Activated CD4-positive, alpha-beta T cell treated with anti-CD3 and anti-CD28 coated beads for 36 hours (primary cell): ENCODE results near the gene USP6NL. TPM values are rescaled to one million over a fixed set of nuclear protein-coding genes. Genes with fewer than 3 reads are reported as not detected.
A peak's percentile ranks its signal among the peaks of the same experiment; 100 is the strongest.
"Not testable (repeated sequence)": the region's sequence is repeated elsewhere in the genome, so short reads cannot be mapped to it uniquely, and the experiment has no call there.

ENCODE experiments used
- ATAC-seq: fragments of 200-7000 bp; cut with Tn5 transposase; one replicate; pipeline ENCODE4 v1.10.0; 2021; ENCODE audit warnings: mild to moderate bottlenecking, moderate library complexity
- CTCF ChIA-PET: fragments of 350-600 bp; sonication (Branson Sonifier 250); formaldehyde crosslinking; loops from one replicate; lab custom pipeline; 2021; ENCODE audit warnings: antibody characterized with exemption; lab: Charles Lee
- POLR2A ChIA-PET: fragments of 350-600 bp; sonication (Branson Sonifier 250); formaldehyde crosslinking; loops from one replicate; lab custom pipeline; 2021; ENCODE audit warnings: antibody characterized with exemption, inconsistent platforms; lab: Charles Lee
- DNase-seq: peaks from one replicate; pipeline ENCODE4 v3.0.0-alpha.2; 2020
- H3K27ac Mint-ChIP-seq: one replicate; pipeline ENCODE4 v1.8.0; 2021; ENCODE audit warnings: mixed read lengths
- H3K27me3 Mint-ChIP-seq: one replicate; pipeline ENCODE4 v1.8.0; 2021; ENCODE audit warnings: mixed read lengths
- H3K36me3 Mint-ChIP-seq: one replicate; pipeline ENCODE4 v1.8.0; 2021; ENCODE audit warnings: low read depth, mixed read lengths
- H3K4me1 Mint-ChIP-seq: one replicate; pipeline ENCODE4 v1.8.0; 2021; ENCODE audit warnings: mixed read lengths
- H3K4me3 Mint-ChIP-seq: one replicate; pipeline ENCODE4 v1.8.0; 2021; ENCODE audit warnings: mild to moderate bottlenecking, moderate library complexity, mixed read lengths
- H3K9me3 Mint-ChIP-seq: one replicate; pipeline ENCODE4 v1.8.0; 2021; ENCODE audit warnings: low read depth, mixed read lengths
- intact Hi-C, 2 experiments: fragments of 100-400 bp; cut with DNase I in 1 of 2; cut with micrococcal nuclease in 1 of 2; formaldehyde crosslinking; loops; one replicate each; pipeline versions ENCODE4 v1.14.2 to v1.15.1; 2022 to 2024; cut with DNase I, micrococcal nuclease
- total RNA-seq, 2 experiments: library from RNA; stranded (reverse); gene quantifications; one replicate each; pipeline ENCODE4 v1.2.3, GENCODE V29; 2021

The USP6NL gene
- total RNA-seq, 2 experiments from 2014 or later, result 4.4 to 5.4 TPM

- no peak overlapping the region for H3K27ac Mint-ChIP-seq
- no peaks in the 10 kb centered on the region for H3K9me3 Mint-ChIP-seq
- H3K4me3 Mint-ChIP-seq, result no peak overlapping the region
- H3K27me3 Mint-ChIP-seq, result peaks cover 11% of the 10 kb centered on the region
- no peaks in the 10 kb centered on the region for H3K36me3 Mint-ChIP-seq
- no peak for DNase-seq
- POLR2A ChIA-PET, result no interaction called here
- ATAC-seq, result no peak
- CTCF ChIA-PET, result no interaction called here
- H3K4me1 Mint-ChIP-seq, result no peaks in the 10 kb centered on the region
- intact Hi-C loops, result no loop called here
These were observed 27.9 kb upstream of the USP6NL start for GRCh38 chr10:11639362-11639761.

- Mint-ChIP-seq H3K9me3 (no peaks in the 10 kb centered on the region), H3K4me1 (peaks cover 2% of the 10 kb centered on the region), H3K36me3 (no peaks in the 10 kb centered on the region), H3K4me3 (no peak overlapping the region), H3K27me3 (peaks cover 11% of the 10 kb centered on the region), H3K27ac (no peak overlapping the region)
- ChIA-PET POLR2A (no interaction called here), CTCF (interaction anchor here (0.7 to 1.2 kb wide), 2 partner anchors 30 to 123 kb away, joined by 3 to 5 read pairs; no protein-coding TSS in a partner anchor)
- ATAC-seq (no peak), DNase-seq (no peak)
- intact Hi-C loops, result no loop called here
These were observed 26.7 kb upstream of the USP6NL start for GRCh38 chr10:11638055-11638698.

GRCh38 chr10:11636697-11637303 lies 25.4 kb upstream of the USP6NL start:
- H3K27me3 Mint-ChIP-seq, result peaks cover 8% of the 10 kb centered on the region

GRCh38 chr10:11631890-11632587 lies 20.6 kb upstream of the USP6NL start:
- ATAC-seq, result peak; percentile 99
- Mint-ChIP-seq H3K27me3 (peaks cover 5% of the 10 kb centered on the region), H3K4me1 (peaks cover 14% of the 10 kb centered on the region), H3K4me3 (no peak overlapping the region), H3K27ac (no peak overlapping the region), H3K36me3 (no peaks in the 10 kb centered on the region), H3K9me3 (no peaks in the 10 kb centered on the region)
- POLR2A ChIA-PET, result interaction anchor here (0.9 kb wide), 2 partner anchors 23 to 77 kb away, joined by 3 read pairs; no protein-coding TSS in a partner anchor
- peak; percentile 63 for DNase-seq
- CTCF ChIA-PET, result interaction anchor here (0.8 to 2.9 kb wide), 6 partner anchors 15 to 129 kb away, joined by 3 to 11 read pairs (median 4); no protein-coding TSS in a partner anchor
- intact Hi-C loops, result loop anchor here in 1 of 2 experiments (1.0 to 5.0 kb wide), 3 partner anchors 53 to 116 kb away; no protein-coding TSS in a partner anchor

More at GRCh38 chr10:11636697-11637303, 25.4 kb upstream of the USP6NL start:
- Mint-ChIP-seq H3K9me3 (no peaks in the 10 kb centered on the region), H3K36me3 (no peaks in the 10 kb centered on the region), H3K4me1 (peaks cover 12% of the 10 kb centered on the region), H3K4me3 (no peak overlapping the region), H3K27ac (no peak overlapping the region)
- ChIA-PET POLR2A (no interaction called here), CTCF (interaction anchor here (1.1 kb wide), 1 partner anchor 83 kb away, joined by 4 read pairs; no protein-coding TSS in a partner anchor)
- DNase-seq, result no peak
- no peak for ATAC-seq
- intact Hi-C loops, result no loop called here

- no peaks in the 10 kb centered on the region for H3K36me3 Mint-ChIP-seq
- no peak overlapping the region for H3K4me3 Mint-ChIP-seq
- H3K27me3 Mint-ChIP-seq, result peaks cover 3% of the 10 kb centered on the region
- H3K9me3 Mint-ChIP-seq, result no peaks in the 10 kb centered on the region
- intact Hi-C loops, result loop anchor here in 1 of 2 experiments (5.0 kb wide), 1 partner anchor 81 kb away; no protein-coding TSS in a partner anchor
- ChIA-PET CTCF (interaction anchor here (0.6 to 2.9 kb wide), 8 partner anchors 15 to 335 kb away, joined by 3 to 11 read pairs (median 4); no protein-coding TSS in a partner anchor), POLR2A (no interaction called here)
- H3K27ac Mint-ChIP-seq, result no peak overlapping the region
- H3K4me1 Mint-ChIP-seq, result peaks cover 14% of the 10 kb centered on the region
- no peak for DNase-seq
- no peak for ATAC-seq
These were observed 19.8 kb upstream of the USP6NL start for GRCh38 chr10:11631291-11631690.

- Mint-ChIP-seq H3K9me3 (no peaks in the 10 kb centered on the region), H3K4me3 (no peak overlapping the region), H3K4me1 (peaks cover 20% of the 10 kb centered on the region), H3K36me3 (no peaks in the 10 kb centered on the region), H3K27ac (no peak overlapping the region), H3K27me3 (peaks cover 4% of the 10 kb centered on the region)
- CTCF ChIA-PET, result interaction anchor here (0.6 to 0.7 kb wide), 3 partner anchors 36 to 217 kb away, joined by 3 to 4 read pairs (median 3); no protein-coding TSS in a partner anchor
- no peak for ATAC-seq
- POLR2A ChIA-PET, result no interaction called here
- DNase-seq, result no peak
- intact Hi-C loops, result loop anchor here in 1 of 2 experiments (5.0 kb wide), 1 partner anchor 83 kb away; no protein-coding TSS in a partner anchor
These were observed 18.3 kb upstream of the USP6NL start for GRCh38 chr10:11629731-11630130.

GRCh38 chr10:11627941-11628340 lies 16.5 kb upstream of the USP6NL start:
- H3K4me1 Mint-ChIP-seq, result peaks cover 16% of the 10 kb centered on the region
- H3K27ac Mint-ChIP-seq, CTCF ChIA-PET: not testable (repeated sequence)

GRCh38 chr10:11626071-11626470 lies 14.6 kb upstream of the USP6NL start:
- ChIA-PET POLR2A (no interaction called here), CTCF (interaction anchor here (0.7 to 1.3 kb wide), 2 partner anchors 83 to 102 kb away, joined by 3 to 6 read pairs; no protein-coding TSS in a partner anchor)
- ATAC-seq (no peak), DNase-seq (no peak)
- H3K27ac Mint-ChIP-seq, result no peak overlapping the region
- intact Hi-C loops, result no loop called here
- H3K9me3 Mint-ChIP-seq, result no peaks in the 10 kb centered on the region
- no peaks in the 10 kb centered on the region for H3K36me3 Mint-ChIP-seq
- H3K27me3 Mint-ChIP-seq, result peaks cover 4% of the 10 kb centered on the region
- H3K4me3 Mint-ChIP-seq, result no peak overlapping the region
- peaks cover 7% of the 10 kb centered on the region for H3K4me1 Mint-ChIP-seq

More at GRCh38 chr10:11627941-11628340, 16.5 kb upstream of the USP6NL start:
- H3K36me3 Mint-ChIP-seq, ATAC-seq, POLR2A ChIA-PET, H3K4me3 Mint-ChIP-seq, DNase-seq, H3K9me3 Mint-ChIP-seq, intact Hi-C loops, H3K27me3 Mint-ChIP-seq: not testable (repeated sequence)

- Mint-ChIP-seq H3K36me3 (no peaks in the 10 kb centered on the region), H3K4me1 (peaks cover 7% of the 10 kb centered on the region), H3K9me3 (no peaks in the 10 kb centered on the region), H3K4me3 (no peak overlapping the region), H3K27me3 (peaks cover 6% of the 10 kb centered on the region), H3K27ac (no peak overlapping the region)
- CTCF ChIA-PET, result no interaction called here
- POLR2A ChIA-PET, result no interaction called here
- intact Hi-C loops, result no loop called here
- ATAC-seq (peak; percentile 36), DNase-seq (peak; percentile 18)
These were observed 13.7 kb upstream of the USP6NL start for GRCh38 chr10:11625019-11625735.

GRCh38 chr10:11617233-11617632 lies 5.8 kb upstream of the USP6NL start:
- Mint-ChIP-seq H3K27ac (no peak overlapping the region), H3K36me3 (no peaks in the 10 kb centered on the region), H3K4me1 (peaks cover 14% of the 10 kb centered on the region), H3K27me3 (peaks cover 2% of the 10 kb centered on the region), H3K9me3 (peaks cover 8% of the 10 kb centered on the region), H3K4me3 (no peak overlapping the region)
- no peak for ATAC-seq
- ChIA-PET CTCF (interaction anchor here (1.1 kb wide), 1 partner anchor 69 kb away, joined by 3 read pairs; no protein-coding TSS in a partner anchor), POLR2A (no interaction called here)
- DNase-seq, result no peak
- intact Hi-C loops, result no loop called here
